RWPE1 (cell line): ENCODE measurements around the gene LPIN3.

Experiments
- CTCF ChIA-PET: fragments of 350-600 bp; sonication (Branson Sonifier 250); formaldehyde crosslinking; extraction: SDS; loops from one replicate; lab custom pipeline; 2021; lab: Yijun Ruan, JAX
- POLR2A ChIA-PET: fragments of 400-600 bp; formaldehyde crosslinking; extraction: SDS; loops from one replicate; lab custom pipeline; 2020; ENCODE audit warnings: antibody characterized with exemption; ENCODE audit not compliant: low non-redundant PET; lab: Yijun Ruan, JAX
- DNase-seq: peaks from one replicate; pipeline ENCODE4 v3.0.0; 2012; ENCODE audit warnings: low spot score
- H3K27ac ChIP-seq: fragments of 450-650 bp; 2 replicates; pipeline ENCODE4 v1.5.1; 2017
- TF ChIP-seq, protein P1 (sequence below): fragments of 450-650 bp; conservative IDR thresholded peaks from 2 replicates; pipeline ENCODE4 v1.5.1; 2017; ENCODE audit warnings: low read depth, mild to moderate bottlenecking

The LPIN3 gene

GRCh38 chr20:41367393-41367695, 26.7 kb downstream of the LPIN3 start:
- CTCF ChIA-PET = interaction anchor here (0.6 to 0.9 kb wide), 3 partner anchors 20 to 82 kb away, joined by 3 read pairs; no protein-coding TSS in a partner anchor
- POLR2A ChIA-PET = no interaction called here
- no peak overlapping the region for H3K27ac ChIP-seq
- TF ChIP-seq, protein P1, sequence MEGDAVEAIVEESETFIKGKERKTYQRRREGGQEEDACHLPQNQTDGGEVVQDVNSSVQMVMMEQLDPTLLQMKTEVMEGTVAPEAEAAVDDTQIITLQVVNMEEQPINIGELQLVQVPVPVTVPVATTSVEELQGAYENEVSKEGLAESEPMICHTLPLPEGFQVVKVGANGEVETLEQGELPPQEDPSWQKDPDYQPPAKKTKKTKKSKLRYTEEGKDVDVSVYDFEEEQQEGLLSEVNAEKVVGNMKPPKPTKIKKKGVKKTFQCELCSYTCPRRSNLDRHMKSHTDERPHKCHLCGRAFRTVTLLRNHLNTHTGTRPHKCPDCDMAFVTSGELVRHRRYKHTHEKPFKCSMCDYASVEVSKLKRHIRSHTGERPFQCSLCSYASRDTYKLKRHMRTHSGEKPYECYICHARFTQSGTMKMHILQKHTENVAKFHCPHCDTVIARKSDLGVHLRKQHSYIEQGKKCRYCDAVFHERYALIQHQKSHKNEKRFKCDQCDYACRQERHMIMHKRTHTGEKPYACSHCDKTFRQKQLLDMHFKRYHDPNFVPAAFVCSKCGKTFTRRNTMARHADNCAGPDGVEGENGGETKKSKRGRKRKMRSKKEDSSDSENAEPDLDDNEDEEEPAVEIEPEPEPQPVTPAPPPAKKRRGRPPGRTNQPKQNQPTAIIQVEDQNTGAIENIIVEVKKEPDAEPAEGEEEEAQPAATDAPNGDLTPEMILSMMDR = no peak
- DNase-seq = no peak

- TF ChIP-seq, protein P1 = no peak
- CTCF ChIA-PET = interaction anchor here (0.7 to 0.9 kb wide), 3 partner anchors 19 to 1530 kb away, joined by 3 to 5 read pairs (median 3); no protein-coding TSS in a partner anchor
- H3K27ac ChIP-seq = no peak overlapping the region
- no peak for DNase-seq
- POLR2A ChIA-PET = no interaction called here
These were observed 27.3 kb downstream of the LPIN3 start for GRCh38 chr20:41367956-41368355.

GRCh38 chr20:41369673-41370072, 29.1 kb downstream of the LPIN3 start:
- CTCF ChIA-PET = interaction anchor here (0.6 kb wide), 1 partner anchor 422 kb away, joined by 3 read pairs; no protein-coding TSS in a partner anchor
- POLR2A ChIA-PET = no interaction called here
- TF ChIP-seq, protein P1 = no peak
- no peak for DNase-seq
- H3K27ac ChIP-seq = no peak overlapping the region

GRCh38 chr20:41370176-41370575, 29.6 kb downstream of the LPIN3 start:
- no peak overlapping the region for H3K27ac ChIP-seq
- POLR2A ChIA-PET = no interaction called here
- CTCF ChIA-PET = no interaction called here
- TF ChIP-seq, protein P1 = no peak
- DNase-seq = no peak

GRCh38 chr20:41371371-41371770, 30.8 kb downstream of the LPIN3 start:
- TF ChIP-seq, protein P1 = no peak
- DNase-seq = no peak
- POLR2A ChIA-PET = interaction anchor here (0.7 kb wide), 1 partner anchor 487 kb away, joined by 3 read pairs; no protein-coding TSS in a partner anchor

GRCh38 chr20:41373251-41373783, 32.7 kb downstream of the LPIN3 start:
- POLR2A ChIA-PET = no interaction called here
- CTCF ChIA-PET = interaction anchor here (0.6 to 0.7 kb wide), 3 partner anchors 19 to 365 kb away, joined by 3 to 5 read pairs (median 3); no protein-coding TSS in a partner anchor
- TF ChIP-seq, protein P1 = no peak

More at GRCh38 chr20:41371371-41371770, 30.8 kb downstream of the LPIN3 start:
- H3K27ac ChIP-seq = no peak overlapping the region
- CTCF ChIA-PET = no interaction called here

More at GRCh38 chr20:41373251-41373783, 32.7 kb downstream of the LPIN3 start:
- no peak for DNase-seq
- no peak overlapping the region for H3K27ac ChIP-seq
